ENCODE data around the gene LPCAT3. TPM values are rescaled to one million over a fixed set of nuclear protein-coding genes. Genes with fewer than 3 reads are reported as not detected.

Gene LPCAT3
- total RNA-seq, 1 experiment from 2014 or later = 30.2 TPM

- BruUV-seq (replicated peaks) = no TSS peak
Observed at GRCh38 chr12:6932766-6933165, 85.5 kb downstream of the LPCAT3 start.

DNA sequence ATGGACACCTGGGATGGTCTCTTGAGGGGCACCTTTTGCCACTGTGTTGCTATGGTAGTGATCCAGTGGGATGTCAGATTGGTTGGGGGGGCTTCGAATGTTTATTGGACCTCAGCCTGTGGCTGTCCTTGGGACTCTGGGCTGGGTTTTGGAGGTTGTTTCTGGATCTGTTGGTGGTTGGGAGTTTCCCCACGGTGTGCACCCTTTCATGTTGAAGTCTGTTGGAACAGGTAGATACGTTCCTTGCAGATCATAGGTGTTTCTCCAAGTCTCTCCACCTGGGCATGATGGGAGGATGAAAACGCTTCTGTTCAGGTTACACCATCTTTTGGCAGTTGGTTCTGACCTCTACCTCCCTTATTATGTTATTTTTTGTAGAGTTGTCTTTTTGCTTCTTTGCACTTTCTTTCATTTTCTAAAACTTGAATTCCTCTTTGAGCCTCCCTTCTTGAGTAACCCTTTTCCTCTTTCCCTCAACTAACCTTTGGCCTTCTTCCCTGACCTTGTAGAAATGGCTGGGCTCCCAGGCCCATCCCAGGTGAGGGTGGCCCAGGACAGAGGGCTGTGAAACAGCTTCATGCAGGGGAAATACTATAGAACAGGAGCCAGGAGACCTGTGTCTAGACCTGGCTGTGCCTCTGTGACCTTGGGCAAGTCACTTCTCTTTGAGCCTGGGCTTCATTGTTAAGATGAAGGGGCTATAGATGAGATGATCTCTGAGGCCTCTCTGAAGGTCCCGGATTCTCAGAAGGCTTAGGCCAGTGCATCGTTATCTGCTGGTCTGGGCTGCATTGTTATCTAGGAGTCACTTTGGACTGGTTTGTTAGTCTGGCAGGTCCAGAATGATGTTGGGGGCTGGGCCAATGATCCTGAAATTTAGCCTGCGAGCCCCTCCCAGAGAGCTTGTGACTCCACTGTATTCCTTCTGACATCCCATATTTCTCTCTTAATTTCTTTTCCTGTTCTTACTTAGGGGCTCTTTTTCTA is 88.5 kb downstream of the LPCAT3 start:
- intact Hi-C loops (cut with micrococcal nuclease; ENCODE audit: unreplicated experiment) = loop anchor here (5.0 kb wide), 1 partner anchor 62 kb away; the partner anchor contains the start of gene TPI1
- Mint-ChIP-seq H3K9me3 (ENCODE audit: low read depth, unreplicated experiment) (no peaks in the 10 kb centered on the region), H3K27ac (ENCODE audit: unreplicated experiment) (peak overlapping the region; percentile 68), H3K4me1 (ENCODE audit: low read depth, unreplicated experiment) (peaks cover 77% of the 10 kb centered on the region), H3K27me3 (ENCODE audit: unreplicated experiment) (no peaks in the 10 kb centered on the region), H3K4me3 (ENCODE audit: low read depth, unreplicated experiment) (peak overlapping the region; percentile 83), H3K36me3 (ENCODE audit: insufficient read depth, unreplicated experiment) (peaks cover 60% of the 10 kb centered on the region)
- CTCF ChIA-PET = interaction anchor here (0.7 to 1.5 kb wide), 2 partner anchors 8 to 71 kb away, joined by 3 to 7 read pairs; no protein-coding TSS in a partner anchor
- DNase-seq = no peak
- TF ChIP-seq, protein P1, sequence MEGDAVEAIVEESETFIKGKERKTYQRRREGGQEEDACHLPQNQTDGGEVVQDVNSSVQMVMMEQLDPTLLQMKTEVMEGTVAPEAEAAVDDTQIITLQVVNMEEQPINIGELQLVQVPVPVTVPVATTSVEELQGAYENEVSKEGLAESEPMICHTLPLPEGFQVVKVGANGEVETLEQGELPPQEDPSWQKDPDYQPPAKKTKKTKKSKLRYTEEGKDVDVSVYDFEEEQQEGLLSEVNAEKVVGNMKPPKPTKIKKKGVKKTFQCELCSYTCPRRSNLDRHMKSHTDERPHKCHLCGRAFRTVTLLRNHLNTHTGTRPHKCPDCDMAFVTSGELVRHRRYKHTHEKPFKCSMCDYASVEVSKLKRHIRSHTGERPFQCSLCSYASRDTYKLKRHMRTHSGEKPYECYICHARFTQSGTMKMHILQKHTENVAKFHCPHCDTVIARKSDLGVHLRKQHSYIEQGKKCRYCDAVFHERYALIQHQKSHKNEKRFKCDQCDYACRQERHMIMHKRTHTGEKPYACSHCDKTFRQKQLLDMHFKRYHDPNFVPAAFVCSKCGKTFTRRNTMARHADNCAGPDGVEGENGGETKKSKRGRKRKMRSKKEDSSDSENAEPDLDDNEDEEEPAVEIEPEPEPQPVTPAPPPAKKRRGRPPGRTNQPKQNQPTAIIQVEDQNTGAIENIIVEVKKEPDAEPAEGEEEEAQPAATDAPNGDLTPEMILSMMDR (IDR thresholded peaks at IDR 0.05; ENCODE audit: unreplicated experiment) = no peak
- TSS peak; percentile 13 for BruUV-seq (replicated peaks)

More at GRCh38 chr12:6932766-6933165, 85.5 kb downstream of the LPCAT3 start:
- Mint-ChIP-seq H3K9me3 (ENCODE audit: low read depth, unreplicated experiment) (no peaks in the 10 kb centered on the region), H3K4me3 (ENCODE audit: low read depth, unreplicated experiment) (no peak overlapping the region), H3K27me3 (ENCODE audit: unreplicated experiment) (no peaks in the 10 kb centered on the region), H3K36me3 (ENCODE audit: insufficient read depth, unreplicated experiment) (peaks cover 65% of the 10 kb centered on the region), H3K4me1 (ENCODE audit: low read depth, unreplicated experiment) (peaks cover 53% of the 10 kb centered on the region), H3K27ac (ENCODE audit: unreplicated experiment) (no peak overlapping the region)
- CTCF ChIA-PET = no interaction called here
- intact Hi-C loops (cut with micrococcal nuclease; ENCODE audit: unreplicated experiment) = no loop called here
- TF ChIP-seq, protein P1 (IDR thresholded peaks at IDR 0.05; ENCODE audit: unreplicated experiment) = no peak
- no peak for DNase-seq

- TF ChIP-seq, protein P1 (IDR thresholded peaks at IDR 0.05; ENCODE audit: unreplicated experiment) = no peak
- H3K27ac Mint-ChIP-seq (ENCODE audit: unreplicated experiment) = peak overlapping the region; percentile 68
- no peaks in the 10 kb centered on the region for H3K27me3 Mint-ChIP-seq (ENCODE audit: unreplicated experiment)
- DNase-seq = no peak
- peaks cover 53% of the 10 kb centered on the region for H3K36me3 Mint-ChIP-seq (ENCODE audit: insufficient read depth, unreplicated experiment)
- intact Hi-C loops (cut with micrococcal nuclease; ENCODE audit: unreplicated experiment) = loop anchor here (5.0 kb wide), 1 partner anchor 62 kb away; the partner anchor contains the start of gene TPI1
- H3K4me1 Mint-ChIP-seq (ENCODE audit: low read depth, unreplicated experiment) = peaks cover 75% of the 10 kb centered on the region
- H3K4me3 Mint-ChIP-seq (ENCODE audit: low read depth, unreplicated experiment) = peak overlapping the region; percentile 83
- no TSS peak for BruUV-seq (replicated peaks)
- CTCF ChIA-PET = interaction anchor here (0.6 to 1.5 kb wide), 3 partner anchors 9 to 165 kb away, joined by 4 to 8 read pairs (median 7); no protein-coding TSS in a partner anchor
- H3K9me3 Mint-ChIP-seq (ENCODE audit: low read depth, unreplicated experiment) = no peaks in the 10 kb centered on the region
Observed at GRCh38 chr12:6928703-6929407, 89.4 kb downstream of the LPCAT3 start.

DNA sequence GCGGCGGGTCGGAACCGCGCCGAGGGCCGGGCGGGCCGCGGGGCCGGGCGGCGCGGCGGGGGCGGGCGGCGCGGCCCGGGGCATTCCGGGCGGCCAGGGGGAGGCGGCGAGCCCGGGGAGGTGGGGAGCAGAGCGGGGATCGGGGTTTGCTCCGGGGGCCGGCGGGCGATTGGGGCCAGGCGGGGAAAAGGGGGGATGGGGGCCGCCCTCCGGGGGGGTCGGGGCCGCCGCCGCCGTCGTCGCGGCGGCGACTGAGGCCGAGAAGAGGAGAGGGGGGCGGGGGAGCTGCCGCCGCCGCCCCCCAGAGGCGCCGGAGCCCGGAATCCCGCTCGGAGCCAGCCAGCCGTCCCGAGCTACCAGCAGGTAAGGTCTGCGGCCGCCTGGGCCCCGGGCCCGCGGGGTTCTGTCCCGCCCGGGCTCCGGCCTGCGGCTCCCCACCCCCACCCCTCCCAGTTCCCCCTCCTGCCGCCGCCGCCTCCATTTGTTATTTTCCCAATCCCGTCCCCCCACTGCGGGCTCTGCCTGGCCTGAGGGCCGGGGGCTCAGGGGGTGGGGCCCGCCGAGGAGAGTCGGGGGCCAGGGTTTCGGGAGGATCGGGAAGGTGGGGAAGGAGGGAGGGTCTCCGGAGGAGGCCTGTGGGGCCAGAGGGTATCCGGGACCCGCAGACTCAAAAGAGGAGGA is 90.1 kb downstream of the LPCAT3 start:
- intact Hi-C loops (cut with micrococcal nuclease; ENCODE audit: unreplicated experiment) = loop anchor here (5.0 kb wide), 1 partner anchor 61 kb away; the partner anchor contains the start of gene TPI1
- peaks cover 70% of the 10 kb centered on the region for H3K4me1 Mint-ChIP-seq (ENCODE audit: low read depth, unreplicated experiment)
- TF ChIP-seq, protein P1 (IDR thresholded peaks at IDR 0.05; ENCODE audit: unreplicated experiment) = no peak
- peaks cover 58% of the 10 kb centered on the region for H3K36me3 Mint-ChIP-seq (ENCODE audit: insufficient read depth, unreplicated experiment)
- H3K27ac Mint-ChIP-seq (ENCODE audit: unreplicated experiment) = peak overlapping the region; percentile 68
- H3K9me3 Mint-ChIP-seq (ENCODE audit: low read depth, unreplicated experiment) = no peaks in the 10 kb centered on the region
- H3K27me3 Mint-ChIP-seq (ENCODE audit: unreplicated experiment) = no peaks in the 10 kb centered on the region
- DNase-seq = no peak
- CTCF ChIA-PET = interaction anchor here (0.6 to 1.5 kb wide), 3 partner anchors 10 to 165 kb away, joined by 4 to 8 read pairs (median 7); no protein-coding TSS in a partner anchor
- no TSS peak for BruUV-seq (replicated peaks)
- H3K4me3 Mint-ChIP-seq (ENCODE audit: low read depth, unreplicated experiment) = peak overlapping the region; percentile 83

Measured in Calu3 (cell line).